ENCODE data around the gene PLCXD1. TPM values are rescaled to one million over a fixed set of nuclear protein-coding genes. Genes with fewer than 3 reads are reported as not detected.
"Not testable (repeated sequence)": the region's sequence is repeated elsewhere in the genome, so short reads cannot be mapped to it uniquely, and the experiment has no call there.

The PLCXD1 gene
- total RNA-seq, 2 donors from 2014 or later, result 2.2 to 3.0 TPM

- peaks cover 34% of the 10 kb centered on the region for H3K36me3 ChIP-seq
- no peak for DNase-seq (ENCODE audit: low spot score)
- no peak for TF ChIP-seq CTCF (IDR thresholded peaks at IDR 0.05)
These were observed 21.8 kb downstream of the PLCXD1 start for GRCh38 chrX:302975-303374.

GRCh38 chrX:305781-306613 lies 24.8 kb downstream of the PLCXD1 start:
- not testable (repeated sequence) for H3K27ac ChIP-seq; H3K27me3 ChIP-seq; H3K4me3 ChIP-seq; H3K4me1 ChIP-seq; DNase-seq (ENCODE audit: low spot score); H3K9me3 ChIP-seq
- peaks cover 46% of the 10 kb centered on the region for H3K36me3 ChIP-seq

More at GRCh38 chrX:302975-303374, 21.8 kb downstream of the PLCXD1 start:
- H3K27ac ChIP-seq, result no peak overlapping the region
- no peak overlapping the region for H3K4me3 ChIP-seq
- no peaks in the 10 kb centered on the region for H3K27me3 ChIP-seq
- H3K9me3 ChIP-seq, result no peaks in the 10 kb centered on the region
- H3K4me1 ChIP-seq, result no peaks in the 10 kb centered on the region

GRCh38 chrX:306614-307251 lies 25.6 kb downstream of the PLCXD1 start:
- not testable (repeated sequence) for H3K27me3 ChIP-seq; DNase-seq (ENCODE audit: low spot score); H3K9me3 ChIP-seq; H3K27ac ChIP-seq; H3K4me1 ChIP-seq; H3K4me3 ChIP-seq
- peaks cover 53% of the 10 kb centered on the region for H3K36me3 ChIP-seq

GRCh38 chrX:307261-308111 lies 26.3 kb downstream of the PLCXD1 start:
- Histone ChIP-seq H3K36me3 (peaks cover 61% of the 10 kb centered on the region), H3K4me3 (no peak overlapping the region), H3K9me3 (no peaks in the 10 kb centered on the region), H3K27ac (no peak overlapping the region), H3K27me3 (no peaks in the 10 kb centered on the region), H3K4me1 (no peaks in the 10 kb centered on the region)
- TF ChIP-seq CTCF (IDR thresholded peaks at IDR 0.05), result no peak
- DNase-seq (ENCODE audit: low spot score), result no peak

GRCh38 chrX:308821-309520 lies 27.8 kb downstream of the PLCXD1 start:
- Histone ChIP-seq H3K27me3 (no peaks in the 10 kb centered on the region), H3K4me3 (no peak overlapping the region), H3K4me1 (no peaks in the 10 kb centered on the region), H3K9me3 (no peaks in the 10 kb centered on the region), H3K36me3 (peaks cover 75% of the 10 kb centered on the region), H3K27ac (no peak overlapping the region)
- no peak for TF ChIP-seq CTCF (IDR thresholded peaks at IDR 0.05)
- DNase-seq (ENCODE audit: low spot score), result no peak

GRCh38 chrX:310621-311155 lies 29.5 kb downstream of the PLCXD1 start:
- Histone ChIP-seq H3K27me3 (no peaks in the 10 kb centered on the region), H3K9me3 (no peaks in the 10 kb centered on the region), H3K4me1 (no peaks in the 10 kb centered on the region), H3K36me3 (peaks cover 78% of the 10 kb centered on the region), H3K27ac (no peak overlapping the region), H3K4me3 (no peak overlapping the region)
- TF ChIP-seq CTCF (IDR thresholded peaks at IDR 0.05), result no peak
- no peak for DNase-seq (ENCODE audit: low spot score)

Measured in right atrium auricular region (tissue), 2 donors.